Activated CD4-positive, alpha-beta T cell treated with anti-CD3 and anti-CD28 coated beads for 24 hours (primary cell): ENCODE data around the gene NUP54.
A peak's percentile ranks its signal among the peaks of the same experiment; 100 is the strongest.

Experiments used
- DNase-seq, 2 donors: peaks; one replicate each; pipeline ENCODE4 v3.0.0-alpha.2; 2020; ENCODE audit warnings: low read depth in 2 of 2

Gene NUP54

GRCh38 chr4:76148142-76148865, at the start of gene NUP54:
TSS of gene NUP54 (minus strand) at chr4:76148397. CDS start at chr4:76148374, 23 bp downstream.
- peak; percentile 91 to 95 for DNase-seq

GRCh38 chr4:76197031-76197743, 49.0 kb upstream of the NUP54 start:
- DNase-seq, result no peak

GRCh38 chr4:76196376-76196775, 48.2 kb upstream of the NUP54 start:
- no peak for DNase-seq

GRCh38 chr4:76195326-76195725, 47.1 kb upstream of the NUP54 start:
- DNase-seq, result no peak

- no peak for DNase-seq
Observed at GRCh38 chr4:76194325-76194724, 46.1 kb upstream of the NUP54 start.

GRCh38 chr4:76192236-76192635, 44.0 kb upstream of the NUP54 start:
- DNase-seq, result no peak

GRCh38 chr4:76188557-76188956, 40.4 kb upstream of the NUP54 start:
- no peak for DNase-seq

- DNase-seq, result no peak
Observed at GRCh38 chr4:76188149-76188548, 40.0 kb upstream of the NUP54 start.

GRCh38 chr4:76187152-76187551, 39.0 kb upstream of the NUP54 start:
- DNase-seq, result no peak

- DNase-seq, result no peak
Observed at GRCh38 chr4:76182463-76182862, 34.3 kb upstream of the NUP54 start.

- DNase-seq, result peak; percentile 72 to 79
Observed at GRCh38 chr4:76179398-76180318, 31.5 kb upstream of the NUP54 start.

GRCh38 chr4:76178296-76178695, 30.1 kb upstream of the NUP54 start:
- no peak for DNase-seq

GRCh38 chr4:76177709-76178108, 29.5 kb upstream of the NUP54 start:
- DNase-seq, result no peak

- no peak for DNase-seq
Observed at GRCh38 chr4:76175336-76175735, 27.1 kb upstream of the NUP54 start.

GRCh38 chr4:76174216-76174615, 26.0 kb upstream of the NUP54 start:
- DNase-seq, result no peak

GRCh38 chr4:76168688-76169087, 20.5 kb upstream of the NUP54 start:
- no peak for DNase-seq

GRCh38 chr4:76166480-76166879, 18.3 kb upstream of the NUP54 start:
- no peak for DNase-seq

- no peak for DNase-seq
Observed at GRCh38 chr4:76160355-76160754, 12.2 kb upstream of the NUP54 start.

GRCh38 chr4:76156635-76157034, 8.4 kb upstream of the NUP54 start:
- DNase-seq, result no peak

GRCh38 chr4:76155979-76156378, 7.8 kb upstream of the NUP54 start:
- DNase-seq, result no peak

GRCh38 chr4:76153356-76153755, 5.2 kb upstream of the NUP54 start:
- DNase-seq, result no peak

GRCh38 chr4:76147454-76148141, 599 bp downstream of the NUP54 start:
- peak; percentile 11 to 31 for DNase-seq
